ENCODE measurements around the gene DMGDH. TPM values are rescaled to one million over a fixed set of nuclear protein-coding genes. Genes with fewer than 3 reads are reported as not detected.
A peak's percentile ranks its signal among the peaks of the same experiment; 100 is the strongest.
"Not testable (repeated sequence)": the region's sequence is repeated elsewhere in the genome, so short reads cannot be mapped to it uniquely, and the experiment has no call there.

DMGDH gene
- polyA plus RNA-seq, 3 donors from 2014 or later: 0.39 TPM; not detected in 2

DNA sequence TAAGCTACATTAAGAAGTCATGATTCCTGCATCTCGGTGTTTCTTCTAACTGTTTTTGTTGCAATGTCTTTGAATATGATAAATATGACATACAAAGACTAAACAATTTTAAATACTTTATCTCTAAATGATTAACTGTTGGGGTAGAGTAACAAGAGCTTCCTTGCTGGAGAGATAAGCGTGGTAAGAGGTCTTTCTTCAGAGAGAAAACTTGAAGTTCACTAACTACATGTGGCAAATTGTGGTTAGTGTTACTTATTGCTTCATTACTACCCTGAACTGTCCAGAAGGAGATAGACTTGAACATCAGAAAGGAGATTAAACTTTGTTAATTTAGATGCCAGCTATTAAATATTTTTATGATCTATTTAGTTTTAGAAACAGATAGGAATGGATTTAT is 77.3 kb downstream of the DMGDH start:
- no peaks in the 10 kb centered on the region for H3K9me3 Mint-ChIP-seq
- no peaks in the 10 kb centered on the region for H3K36me3 Mint-ChIP-seq
- peaks cover 0 to 6% of the 10 kb centered on the region in 2 donors for H3K4me1 Mint-ChIP-seq
- H3K27ac Mint-ChIP-seq: no peak overlapping the region
- peaks cover 0 to 5% (median 0%) of the 10 kb centered on the region in 3 donors for H3K27me3 Mint-ChIP-seq (ENCODE audit: low read depth in 3 of 3)
- no peak overlapping the region for H3K4me3 Mint-ChIP-seq
- DNase-seq: no peak

DNA sequence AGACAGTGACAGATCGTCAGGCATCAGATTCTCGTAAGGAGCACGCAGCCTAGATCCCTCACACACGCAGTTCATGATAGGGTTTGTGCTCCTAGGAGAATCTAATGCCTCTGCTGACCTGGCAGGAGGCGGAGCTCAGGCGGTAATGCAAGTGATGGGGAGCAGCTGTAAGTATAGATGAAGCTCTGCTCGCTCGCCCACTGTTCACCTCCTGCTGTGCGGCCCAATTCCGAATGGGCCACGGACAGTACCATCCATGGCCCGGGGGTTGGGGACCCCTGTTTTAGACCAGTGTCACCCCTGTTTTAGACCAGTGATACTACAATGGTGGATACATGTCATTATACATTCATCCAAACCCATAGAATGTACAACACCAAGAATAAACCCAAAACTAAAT is 80.4 kb downstream of the DMGDH start:
- Mint-ChIP-seq H3K27ac (no peak overlapping the region), H3K27me3 (ENCODE audit: low read depth in 3 of 3) (peaks cover 0 to 9% (median 0%) of the 10 kb centered on the region in 3 donors), H3K9me3 (no peaks in the 10 kb centered on the region), H3K4me3 (no peak overlapping the region), H3K4me1 (peaks cover 15 to 27% of the 10 kb centered on the region in 2 donors), H3K36me3 (no peaks in the 10 kb centered on the region)
- no peak for DNase-seq

DNA sequence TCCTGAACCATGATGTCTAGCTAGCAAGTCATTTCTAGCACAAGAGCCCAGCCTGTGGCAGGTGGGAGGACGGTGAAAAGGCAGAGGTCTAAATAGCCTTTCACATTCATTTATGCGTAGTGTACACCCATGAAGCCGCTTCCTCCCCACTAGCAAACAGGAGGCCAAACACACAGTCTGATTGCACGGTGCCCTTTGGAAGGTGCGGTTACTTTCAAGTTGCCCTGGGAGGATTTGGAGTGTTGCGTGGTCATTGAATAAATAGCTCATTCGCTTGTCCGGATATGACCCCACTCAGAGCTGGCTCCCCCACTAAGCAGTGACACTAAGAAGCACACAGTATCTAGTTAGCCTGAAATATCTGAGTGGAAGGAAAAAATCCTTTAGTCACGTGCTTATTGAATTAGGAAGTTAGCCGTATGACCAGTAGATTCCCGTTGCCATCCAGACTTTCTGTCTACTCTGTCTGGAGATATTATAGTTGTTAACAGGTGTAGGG is 83.7 kb downstream of the DMGDH start:
- peaks cover 0 to 9% (median 0%) of the 10 kb centered on the region in 3 donors for H3K27me3 Mint-ChIP-seq (ENCODE audit: low read depth in 3 of 3)
- H3K36me3 Mint-ChIP-seq: no peaks in the 10 kb centered on the region
- DNase-seq: peak; percentile 44 to 54 (median 50)
- no peaks in the 10 kb centered on the region for H3K9me3 Mint-ChIP-seq
- peaks cover 24 to 30% of the 10 kb centered on the region in 2 donors for H3K4me1 Mint-ChIP-seq
- H3K27ac Mint-ChIP-seq: peak overlapping the region; percentile 88 to 98 (median 96)
- peak overlapping the region; percentile 89 to 97 (median 93) for H3K4me3 Mint-ChIP-seq

DNA sequence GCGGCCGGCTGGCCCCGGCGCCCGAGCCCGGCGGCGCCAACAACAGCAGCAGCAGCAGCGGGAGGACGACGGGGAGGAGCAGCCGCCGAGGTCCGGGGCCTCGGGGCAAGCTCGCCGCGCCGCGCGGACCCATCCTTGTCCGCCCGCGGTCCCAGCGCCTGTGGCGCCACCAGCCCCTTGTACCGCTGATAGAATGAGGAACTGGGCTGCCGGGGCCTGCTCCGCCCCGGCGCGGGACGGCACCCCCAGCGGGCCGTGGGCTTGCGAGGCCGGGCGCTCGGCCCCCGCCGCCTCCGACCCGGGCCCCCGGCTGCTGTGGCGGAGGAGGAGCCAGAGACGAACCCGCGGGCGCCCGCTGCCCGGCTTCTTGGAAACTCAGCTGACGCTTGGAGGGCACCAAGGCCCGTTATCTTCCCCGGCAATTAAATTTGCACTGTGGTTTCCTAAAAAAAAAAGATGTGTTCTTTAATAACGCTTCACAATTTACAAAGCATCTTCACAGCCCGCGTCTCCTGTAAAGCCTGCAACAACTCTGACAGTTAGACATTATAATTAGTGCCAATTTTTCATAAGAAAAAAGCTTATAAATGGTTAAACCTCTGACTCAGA is 84.3 kb downstream of the DMGDH start, which contains the start of gene ARSB:
Gene ARSB, minus strand, starts transcription at position 195 of the 609 bp plus-strand sequence. Its CDS starts 62 bp downstream, at position 133.
- Mint-ChIP-seq H3K9me3 (no peaks in the 10 kb centered on the region), H3K4me3 (peak within 1 kb of the TSS; percentile 91 to 97 (median 93)), H3K36me3 (no peaks in the 10 kb centered on the region), H3K4me1 (peaks cover 24 to 30% of the 10 kb centered on the region in 2 donors), H3K27me3 (ENCODE audit: low read depth in 3 of 3) (peaks cover 0 to 9% (median 0%) of the 10 kb centered on the region in 3 donors), H3K27ac (peak within 1 kb of the TSS; percentile 94 to 98 (median 96))
- DNase-seq: peak in 1 of 3 donors; percentile 53

DNA sequence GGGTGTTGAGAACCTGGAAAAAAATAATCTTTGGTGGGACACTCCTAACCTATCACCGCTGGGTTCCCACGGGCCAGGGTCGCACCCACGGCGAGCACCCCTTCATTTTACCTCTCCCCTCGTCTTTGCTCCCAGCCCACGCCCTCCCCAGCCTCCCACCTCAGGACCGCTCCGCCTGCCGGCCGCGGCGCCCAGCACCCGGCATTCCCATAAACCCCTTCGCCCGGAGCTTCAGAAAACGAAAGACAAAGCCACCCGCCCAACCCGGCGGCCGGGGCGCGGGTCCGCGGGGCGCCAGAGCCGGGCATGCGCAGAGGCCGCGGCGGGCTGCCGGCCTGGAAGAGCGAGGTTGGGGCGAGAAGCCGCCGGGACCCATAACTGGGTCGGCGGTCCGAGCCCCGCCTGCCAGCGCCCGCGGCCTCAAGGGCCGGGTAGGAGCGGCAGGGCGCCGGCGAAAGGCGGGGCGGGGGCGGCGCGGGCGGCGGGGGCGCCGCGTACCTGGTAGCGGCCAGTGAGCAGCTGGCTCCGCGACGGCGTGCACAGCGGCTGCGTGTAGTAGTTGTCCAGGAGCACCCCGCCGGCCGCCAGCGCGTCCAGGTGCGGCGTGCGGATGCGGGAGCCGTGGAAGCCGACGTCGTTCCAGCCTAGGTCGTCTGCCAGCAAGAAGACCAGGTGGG is 84.9 kb downstream of the DMGDH start:
- Mint-ChIP-seq H3K27ac (peak overlapping the region; percentile 87 to 95 (median 93)), H3K27me3 (ENCODE audit: low read depth in 3 of 3) (peaks cover 0 to 9% (median 0%) of the 10 kb centered on the region in 3 donors), H3K36me3 (no peaks in the 10 kb centered on the region), H3K4me1 (peaks cover 24 to 30% of the 10 kb centered on the region in 2 donors), H3K4me3 (peak overlapping the region; percentile 89 to 93 (median 91)), H3K9me3 (no peaks in the 10 kb centered on the region)
- peak; percentile 86 to 89 (median 88) for DNase-seq

DNA sequence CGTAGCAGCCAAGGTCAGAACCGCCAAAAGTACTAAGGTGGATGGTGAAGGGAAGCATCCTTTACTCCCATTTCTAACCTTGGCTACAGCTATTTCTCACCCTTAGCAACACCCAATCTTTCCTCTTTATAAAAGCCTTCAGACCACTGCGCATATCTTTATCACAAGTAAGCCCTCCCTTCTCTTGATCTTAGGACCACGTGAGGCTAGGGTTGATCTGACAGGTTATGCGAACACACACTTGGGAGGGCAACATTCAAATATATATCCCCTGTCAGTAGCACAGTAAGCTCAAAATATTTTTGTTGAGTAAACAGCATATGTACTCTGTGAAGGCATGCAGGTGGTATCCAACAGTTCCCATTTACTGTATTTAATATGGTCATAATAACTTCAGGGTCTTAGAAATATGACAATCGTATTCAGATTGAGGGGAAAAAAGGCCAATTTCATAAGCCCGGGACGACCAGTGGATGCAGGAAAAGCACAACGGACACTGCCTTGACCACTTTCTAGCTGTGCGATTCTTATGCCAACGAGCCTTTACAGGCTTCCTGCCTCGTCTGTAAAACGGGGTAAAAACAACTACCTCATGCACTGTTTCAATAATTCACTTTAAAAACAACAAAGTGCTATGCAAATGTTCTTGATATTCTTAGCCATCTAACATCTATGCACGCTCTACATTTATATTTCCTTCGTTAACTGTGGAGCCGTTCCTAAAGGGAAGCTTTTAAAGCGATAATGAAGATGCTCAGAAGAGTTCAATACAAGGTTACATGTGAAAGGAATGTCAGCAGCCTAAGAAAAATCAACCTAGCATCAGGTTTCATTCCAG is 85.7 kb downstream of the DMGDH start:
- DNase-seq: peak in 1 of 3 donors; percentile 3
- Mint-ChIP-seq H3K36me3 (no peaks in the 10 kb centered on the region), H3K4me3 (peak overlapping the region; percentile 89 to 93 (median 91)), H3K4me1 (peaks cover 24 to 30% of the 10 kb centered on the region in 2 donors), H3K27ac (peak overlapping the region; percentile 87 to 95 (median 93)), H3K27me3 (ENCODE audit: low read depth in 3 of 3) (peaks cover 0 to 7% (median 0%) of the 10 kb centered on the region in 3 donors), H3K9me3 (no peaks in the 10 kb centered on the region)

DNA sequence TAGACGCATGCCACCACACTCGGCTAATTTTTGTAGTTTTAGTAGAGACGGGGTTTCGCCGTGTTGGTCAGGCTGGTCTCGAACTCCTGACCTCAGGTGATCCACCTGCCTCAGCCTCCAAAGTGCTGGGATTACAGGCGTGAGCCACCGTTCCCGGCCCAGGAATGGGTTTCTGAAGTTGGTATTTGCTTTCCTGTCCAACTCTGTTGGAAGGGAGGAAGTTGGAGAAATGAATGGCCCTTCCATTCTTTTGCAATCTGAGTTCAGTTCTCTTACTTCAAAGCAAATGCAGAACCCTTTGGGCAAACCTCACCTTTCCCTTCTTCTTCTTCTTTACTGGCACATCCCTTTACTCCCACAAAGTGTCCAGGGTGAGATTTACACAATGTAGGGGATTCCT is 86.3 kb downstream of the DMGDH start:
- H3K27ac Mint-ChIP-seq: peak overlapping the region; percentile 87 to 95 (median 93)
- H3K9me3 Mint-ChIP-seq; DNase-seq; H3K36me3 Mint-ChIP-seq; H3K27me3 Mint-ChIP-seq (ENCODE audit: low read depth in 3 of 3): not testable (repeated sequence)
- H3K4me1 Mint-ChIP-seq: peaks cover 24 to 30% of the 10 kb centered on the region in 2 donors
- H3K4me3 Mint-ChIP-seq: peak overlapping the region in 3 of 5 donors; percentile 90 to 93 (median 92)

DNA sequence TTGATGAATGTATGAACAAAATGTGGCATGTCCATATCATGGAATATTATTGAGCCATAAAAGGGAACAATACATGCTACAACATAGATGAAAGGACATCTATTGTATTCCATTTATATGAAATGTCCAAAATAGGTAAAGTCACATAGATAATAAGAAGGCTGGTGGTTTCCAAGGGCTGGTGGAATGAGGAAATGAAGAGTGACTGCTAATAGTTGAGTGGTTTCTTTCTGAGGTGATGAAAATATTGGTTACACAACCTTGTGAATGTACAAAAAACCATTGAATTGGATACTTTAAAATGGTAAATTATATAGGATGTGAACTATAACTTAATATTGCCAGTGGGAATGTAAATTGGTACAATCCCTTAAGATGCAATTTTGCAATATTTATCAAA is 89.6 kb downstream of the DMGDH start:
- H3K4me3 Mint-ChIP-seq: no peak overlapping the region
- no peak overlapping the region for H3K27ac Mint-ChIP-seq
- no peaks in the 10 kb centered on the region for H3K36me3 Mint-ChIP-seq

DNA sequence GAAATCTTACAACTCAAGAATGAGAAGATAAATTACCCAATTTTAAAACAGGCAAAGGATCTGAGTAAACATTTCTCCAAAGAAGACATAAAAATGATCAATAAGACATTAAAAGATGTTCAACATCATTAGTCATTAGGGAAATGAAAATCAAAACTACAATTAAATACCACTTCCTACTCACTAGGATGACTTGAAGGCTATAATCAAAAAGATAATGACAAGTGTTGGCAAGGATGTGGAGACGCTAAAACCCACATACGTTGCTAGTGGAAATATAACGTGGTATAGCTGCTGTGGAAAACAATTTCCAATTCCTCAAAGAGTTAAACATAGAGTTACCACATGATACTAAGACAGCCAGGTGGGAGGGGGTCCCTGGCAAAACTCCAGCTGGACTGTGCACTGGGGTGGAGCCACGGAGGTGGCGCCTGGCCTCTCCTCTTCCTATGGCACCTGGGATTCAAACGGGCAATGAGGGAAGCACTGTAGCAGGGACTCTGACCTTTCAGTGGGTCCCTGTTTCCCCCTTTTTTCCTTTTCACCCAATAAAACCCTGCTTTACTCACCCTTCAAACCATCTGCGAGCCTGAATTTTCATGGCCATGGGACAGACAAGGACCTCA is 90.2 kb downstream of the DMGDH start:
- DNase-seq: no peak
- Mint-ChIP-seq H3K4me3 (no peak overlapping the region), H3K4me1 (peaks cover 10% of the 10 kb centered on the region in 2 donors), H3K27ac (no peak overlapping the region), H3K36me3 (no peaks in the 10 kb centered on the region), H3K27me3 (ENCODE audit: low read depth in 3 of 3) (peaks cover 0 to 3% (median 0%) of the 10 kb centered on the region in 3 donors), H3K9me3 (no peaks in the 10 kb centered on the region)

More for the DNA sequence above, 89.6 kb downstream of the DMGDH start:
- DNase-seq: no peak
- H3K27me3 Mint-ChIP-seq (ENCODE audit: low read depth in 3 of 3): peaks cover 0 to 3% (median 0%) of the 10 kb centered on the region in 3 donors
- peaks cover 10 to 12% of the 10 kb centered on the region in 2 donors for H3K4me1 Mint-ChIP-seq
- H3K9me3 Mint-ChIP-seq: no peaks in the 10 kb centered on the region

DNA sequence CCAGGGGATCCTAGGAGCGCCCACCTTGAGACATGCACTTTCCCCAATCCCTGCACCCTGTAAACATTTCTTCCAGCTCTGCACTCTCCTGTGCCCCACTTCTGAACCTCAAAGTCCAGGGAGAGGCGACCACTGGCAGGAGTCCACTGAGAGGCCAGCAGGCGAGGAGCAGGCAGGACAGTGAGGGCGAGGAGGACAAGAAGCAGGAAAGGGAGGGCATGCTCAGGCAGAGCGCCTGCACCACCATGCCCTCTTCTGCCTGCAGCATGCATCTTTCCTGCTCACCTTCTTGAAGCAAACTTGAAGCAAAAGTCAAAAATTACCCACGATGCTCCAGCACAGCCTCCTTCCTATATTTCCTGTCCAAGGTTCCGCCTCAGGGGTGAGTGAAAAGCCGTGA is 94.4 kb downstream of the DMGDH start:
- no peaks in the 10 kb centered on the region for H3K36me3 Mint-ChIP-seq
- DNase-seq: no peak

DNA sequence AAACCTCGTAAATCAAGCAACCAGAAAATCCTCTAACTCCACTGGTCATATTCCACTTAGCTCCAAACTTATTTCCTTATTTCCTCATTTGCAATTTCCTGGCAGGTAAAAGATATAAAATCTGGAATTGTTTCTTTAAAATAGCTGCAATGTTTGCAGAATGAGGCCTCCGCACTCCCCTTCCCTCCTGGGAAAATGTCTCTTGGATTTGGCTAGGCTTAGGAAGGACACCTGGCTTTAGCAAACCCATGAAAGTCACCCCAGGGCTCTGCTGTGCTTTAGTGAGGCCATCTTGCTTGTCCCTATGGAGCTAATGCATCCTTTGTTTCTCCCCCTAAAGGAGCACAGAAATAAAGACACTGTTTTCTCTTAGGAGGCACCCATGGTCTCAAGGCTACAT is 94.9 kb downstream of the DMGDH start:
- H3K27me3 Mint-ChIP-seq (ENCODE audit: low read depth in 3 of 3): peaks cover 0 to 3% (median 0%) of the 10 kb centered on the region in 3 donors

More for the DNA sequence above, 94.4 kb downstream of the DMGDH start:
- Mint-ChIP-seq H3K27me3 (ENCODE audit: low read depth in 3 of 3) (peaks cover 0 to 3% (median 0%) of the 10 kb centered on the region in 3 donors), H3K9me3 (no peaks in the 10 kb centered on the region), H3K4me3 (no peak overlapping the region), H3K27ac (no peak overlapping the region), H3K4me1 (no peaks in the 10 kb centered on the region)

DNA sequence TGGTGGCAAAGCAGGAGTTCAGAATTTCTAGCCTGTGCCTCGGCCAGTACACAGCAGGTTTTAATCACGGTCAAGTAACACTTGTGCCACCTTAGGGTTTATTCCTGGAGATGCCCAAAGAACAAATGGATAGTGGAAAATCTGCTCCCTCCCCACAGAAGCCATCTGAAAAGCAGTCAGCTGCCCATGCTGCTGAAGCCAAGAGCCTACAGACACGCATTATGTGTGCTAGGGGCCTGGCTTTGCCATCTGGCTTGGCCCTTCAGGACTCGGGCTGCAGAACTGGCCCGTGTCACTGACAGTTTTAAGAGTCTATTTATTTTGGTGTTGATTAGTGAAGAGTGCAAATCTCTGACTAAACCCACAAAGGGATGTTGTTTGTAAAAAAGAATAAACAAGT is 95.5 kb downstream of the DMGDH start:
- Mint-ChIP-seq H3K9me3 (no peaks in the 10 kb centered on the region), H3K4me1 (no peaks in the 10 kb centered on the region), H3K27me3 (ENCODE audit: low read depth in 3 of 3) (peaks cover 0 to 3% (median 0%) of the 10 kb centered on the region in 3 donors), H3K27ac (no peak overlapping the region), H3K36me3 (no peaks in the 10 kb centered on the region), H3K4me3 (no peak overlapping the region)
- DNase-seq: no peak

More for the DNA sequence above, 94.9 kb downstream of the DMGDH start:
- H3K27ac Mint-ChIP-seq: no peak overlapping the region
- H3K4me3 Mint-ChIP-seq: no peak overlapping the region
- no peak for DNase-seq
- no peaks in the 10 kb centered on the region for H3K4me1 Mint-ChIP-seq
- no peaks in the 10 kb centered on the region for H3K9me3 Mint-ChIP-seq
- H3K36me3 Mint-ChIP-seq: no peaks in the 10 kb centered on the region
